Right lobe of liver (tissue), 4 donors: Measurements from ENCODE around the gene TMX1.

Experiments used
- CTCF ChIP-seq, 4 donors: fragments of 200-600 bp in 3 of 4; fragments of 450-650 bp in 1 of 4; IDR thresholded peaks; one replicate each; pipeline versions ENCODE4 v1.5.1 to v1.8.0; 2016 to 2022; ENCODE audit warnings: antibody characterized with exemption in 4 of 4, mild to moderate bottlenecking in 2 of 4
- POLR2A ChIP-seq: fragments of 450-650 bp; IDR thresholded peaks from one replicate; pipeline ENCODE4 v1.6.1; 2017; ENCODE audit warnings: antibody characterized with exemption, mild to moderate bottlenecking
- donor health status: DM: no; HTN: no; CAD: no.
- donor health status: DM: no; HTN: no; CAD: no.
- donor health status: DM: no; HTN: yes; CAD: no.

GRCh38 chr14:51304438-51304837 lies 64.4 kb downstream of the TMX1 start:
- TF ChIP-seq CTCF (IDR thresholded peaks at IDR 0.05) (no peak), POLR2A (no peak)
